ENCODE measurements around the gene CLEC18B. TPM values are rescaled to one million over a fixed set of nuclear protein-coding genes. Genes with fewer than 3 reads are reported as not detected.

CLEC18B gene
- total RNA-seq, result not detected in 2 replicates

GRCh38 chr16:74420612-74421481 is at the start of gene CLEC18B:
CLEC18B (minus strand) TSS chr16:74421478; CDS start chr16:74421270, 208 bp downstream.

Other genes starting within 250 kb of the CLEC18B start
- 54.6 and 66.3 TPM in 2 replicates for gene PSMD7, start 124.7 kb downstream of the CLEC18B start, total RNA-seq
- gene NPIPB15, start 45.2 kb downstream of the CLEC18B start, total RNA-seq, result 0.51 and 1.9 TPM in 2 replicates
- gene GLG1, start 185.6 kb upstream of the CLEC18B start, total RNA-seq, result 111 and 165 TPM in 2 replicates
- gene RFWD3, start 245.4 kb upstream of the CLEC18B start, total RNA-seq, result 7.1 and 8.7 TPM in 2 replicates